OCI-LY1 (cell line): ENCODE results near the gene ZFPM1.

Experiments
- H2AFZ ChIP-seq: fragments of 200-600 bp; sonication (generic), shearing (Covaris generic); 2 replicates; pipeline ENCODE4 v1.6.0; 2014; ENCODE audit warnings: antibody characterized with exemption, mild to moderate bottlenecking, low read length
- H3F3A ChIP-seq: fragments of 200-600 bp; sonication (generic), shearing (Covaris generic); 2 replicates; pipeline ENCODE4 v1.6.0; 2014; ENCODE audit warnings: mild to moderate bottlenecking, antibody characterized with exemption, low read length, moderate library complexity; ENCODE audit not compliant: insufficient read depth
- H3K27ac ChIP-seq: fragments of 200-600 bp; sonication (generic); 2 replicates; pipeline ENCODE4 v1.5.1; 2014; ENCODE audit warnings: low read length, mixed run types, mild to moderate bottlenecking, low read depth; ENCODE audit not compliant: poor library complexity, severe bottlenecking
- H3K27me3 ChIP-seq: fragments of 200-600 bp; sonication (generic); 2 replicates; pipeline ENCODE4 v1.6.0; 2014; ENCODE audit warnings: antibody characterized with exemption, mild to moderate bottlenecking, low read length, moderate library complexity; ENCODE audit not compliant: insufficient read depth
- H3K36me3 ChIP-seq: fragments of 200-600 bp; sonication (generic); 2 replicates; pipeline ENCODE4 v1.6.1; 2014; ENCODE audit warnings: mild to moderate bottlenecking, antibody characterized with exemption, low read length, moderate library complexity, mixed read lengths; ENCODE audit not compliant: insufficient read depth
- H3K4me1 ChIP-seq: fragments of 200-600 bp; sonication (generic); 2 replicates; pipeline ENCODE4 v1.5.1; 2014; ENCODE audit warnings: mild to moderate bottlenecking, low read length, moderate library complexity; ENCODE audit not compliant: insufficient read depth, severe bottlenecking
- H3K4me2 ChIP-seq: fragments of 200-600 bp; sonication (generic), shearing (Covaris generic); 2 replicates; pipeline ENCODE4 v1.6.1; 2014; ENCODE audit warnings: low read length
- H3K4me3 ChIP-seq: fragments of 200-600 bp; sonication (generic); 2 replicates; pipeline ENCODE4 v1.5.1; 2014; ENCODE audit warnings: low read length, low read depth, mild to moderate bottlenecking, mixed read lengths; ENCODE audit not compliant: poor library complexity, severe bottlenecking
- H3K79me2 ChIP-seq: fragments of 200-600 bp; shearing (Covaris generic); 2 replicates; pipeline ENCODE4 v1.6.1; 2016; ENCODE audit warnings: mixed run types, low read length, mixed read lengths; ENCODE audit not compliant: insufficient read depth
- H3K9ac ChIP-seq: fragments of 200-600 bp; sonication (generic), shearing (Covaris generic); 2 replicates; pipeline ENCODE4 v1.6.1; 2014; ENCODE audit warnings: mild to moderate bottlenecking, low read length, mixed read lengths
- H3K9me2 ChIP-seq: fragments of 200-600 bp; sonication (generic), shearing (Covaris generic); 2 replicates; pipeline ENCODE4 v1.6.1; 2014; ENCODE audit warnings: low read depth, mild to moderate bottlenecking, low read length, mixed read lengths
- H3K9me3 ChIP-seq: fragments of 200-600 bp; shearing (Covaris generic); 2 replicates; pipeline ENCODE4 v1.6.1; 2014; ENCODE audit warnings: low read length, mixed read lengths
- H4K20me1 ChIP-seq: fragments of 200-600 bp; sonication (generic), shearing (Covaris generic); 2 replicates; pipeline ENCODE4 v1.6.0; 2016; ENCODE audit warnings: mild to moderate bottlenecking, low read length; ENCODE audit not compliant: insufficient read depth
- EZH2 ChIP-seq: fragments of 200-600 bp; sonication (generic), shearing (Covaris generic); IDR thresholded peaks from 2 replicates; pipeline ENCODE4 v1.8.0; 2017; ENCODE audit warnings: borderline replicate concordance, mixed run types, mild to moderate bottlenecking, antibody characterized with exemption, low read length, moderate library complexity, mixed read lengths
- TF ChIP-seq, protein P1 (sequence below): fragments of 200-600 bp; sonication (generic), shearing (Covaris generic); IDR thresholded peaks from 2 replicates; pipeline ENCODE4 v1.5.1; 2017; ENCODE audit warnings: mild to moderate bottlenecking, antibody characterized with exemption, low read length, moderate library complexity, mixed read lengths

ZFPM1 gene

DNA sequence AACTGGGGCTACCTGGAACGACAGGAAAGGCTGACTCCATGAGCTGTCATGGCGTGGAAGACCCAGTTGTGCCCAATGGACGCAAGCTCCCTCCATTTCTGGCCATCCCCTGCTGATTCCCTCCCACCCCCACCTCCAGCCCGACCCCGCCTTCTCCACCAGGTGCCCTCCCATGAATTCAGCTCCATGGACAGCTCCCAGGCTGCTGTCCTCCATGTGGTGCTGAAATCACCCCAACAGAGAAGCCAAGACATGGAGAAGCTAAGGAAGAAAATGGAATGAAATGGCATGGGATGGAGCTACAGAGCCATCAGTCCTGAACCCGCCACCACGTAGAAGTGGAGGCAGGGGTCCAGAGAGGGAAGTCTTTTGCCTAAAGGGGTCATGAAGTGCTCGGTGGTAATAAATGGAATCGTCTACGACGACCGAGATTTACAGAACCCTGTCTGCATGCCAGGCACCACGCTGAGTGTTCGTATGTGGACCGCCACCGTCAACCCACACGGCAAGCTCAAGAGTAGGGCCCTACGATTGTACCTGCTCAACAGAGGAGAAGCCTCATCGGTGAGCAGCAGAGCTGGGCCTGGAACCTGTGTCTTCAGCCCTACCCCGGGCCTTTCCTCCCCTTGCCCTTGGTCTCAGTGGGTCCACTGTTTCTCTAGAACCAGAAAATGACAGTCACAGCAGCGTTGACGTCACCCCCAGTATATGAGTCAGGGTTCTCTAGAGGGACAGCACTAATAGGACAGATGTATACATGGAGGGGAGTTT, 107.8 kb downstream of the ZFPM1 start:
- Histone ChIP-seq H3K9me2 (no peaks in the 10 kb centered on the region), H3K27ac (no peak overlapping the region), H3K79me2 (no peaks in the 10 kb centered on the region), H2AFZ (no peak overlapping the region), H3F3A (no peaks in the 10 kb centered on the region), H3K4me2 (no peak overlapping the region), H3K4me1 (no peaks in the 10 kb centered on the region), H3K9me3 (no peaks in the 10 kb centered on the region), H3K27me3 (peaks cover 7% of the 10 kb centered on the region; the same call in 1 of the 2 replicates), H4K20me1 (no peaks in the 10 kb centered on the region), H3K4me3 (no peak overlapping the region), H3K9ac (no peak overlapping the region), H3K36me3 (no peaks in the 10 kb centered on the region; the same call in 1 of the 2 replicates)
- TF ChIP-seq, protein P1, sequence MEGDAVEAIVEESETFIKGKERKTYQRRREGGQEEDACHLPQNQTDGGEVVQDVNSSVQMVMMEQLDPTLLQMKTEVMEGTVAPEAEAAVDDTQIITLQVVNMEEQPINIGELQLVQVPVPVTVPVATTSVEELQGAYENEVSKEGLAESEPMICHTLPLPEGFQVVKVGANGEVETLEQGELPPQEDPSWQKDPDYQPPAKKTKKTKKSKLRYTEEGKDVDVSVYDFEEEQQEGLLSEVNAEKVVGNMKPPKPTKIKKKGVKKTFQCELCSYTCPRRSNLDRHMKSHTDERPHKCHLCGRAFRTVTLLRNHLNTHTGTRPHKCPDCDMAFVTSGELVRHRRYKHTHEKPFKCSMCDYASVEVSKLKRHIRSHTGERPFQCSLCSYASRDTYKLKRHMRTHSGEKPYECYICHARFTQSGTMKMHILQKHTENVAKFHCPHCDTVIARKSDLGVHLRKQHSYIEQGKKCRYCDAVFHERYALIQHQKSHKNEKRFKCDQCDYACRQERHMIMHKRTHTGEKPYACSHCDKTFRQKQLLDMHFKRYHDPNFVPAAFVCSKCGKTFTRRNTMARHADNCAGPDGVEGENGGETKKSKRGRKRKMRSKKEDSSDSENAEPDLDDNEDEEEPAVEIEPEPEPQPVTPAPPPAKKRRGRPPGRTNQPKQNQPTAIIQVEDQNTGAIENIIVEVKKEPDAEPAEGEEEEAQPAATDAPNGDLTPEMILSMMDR: no peak

DNA sequence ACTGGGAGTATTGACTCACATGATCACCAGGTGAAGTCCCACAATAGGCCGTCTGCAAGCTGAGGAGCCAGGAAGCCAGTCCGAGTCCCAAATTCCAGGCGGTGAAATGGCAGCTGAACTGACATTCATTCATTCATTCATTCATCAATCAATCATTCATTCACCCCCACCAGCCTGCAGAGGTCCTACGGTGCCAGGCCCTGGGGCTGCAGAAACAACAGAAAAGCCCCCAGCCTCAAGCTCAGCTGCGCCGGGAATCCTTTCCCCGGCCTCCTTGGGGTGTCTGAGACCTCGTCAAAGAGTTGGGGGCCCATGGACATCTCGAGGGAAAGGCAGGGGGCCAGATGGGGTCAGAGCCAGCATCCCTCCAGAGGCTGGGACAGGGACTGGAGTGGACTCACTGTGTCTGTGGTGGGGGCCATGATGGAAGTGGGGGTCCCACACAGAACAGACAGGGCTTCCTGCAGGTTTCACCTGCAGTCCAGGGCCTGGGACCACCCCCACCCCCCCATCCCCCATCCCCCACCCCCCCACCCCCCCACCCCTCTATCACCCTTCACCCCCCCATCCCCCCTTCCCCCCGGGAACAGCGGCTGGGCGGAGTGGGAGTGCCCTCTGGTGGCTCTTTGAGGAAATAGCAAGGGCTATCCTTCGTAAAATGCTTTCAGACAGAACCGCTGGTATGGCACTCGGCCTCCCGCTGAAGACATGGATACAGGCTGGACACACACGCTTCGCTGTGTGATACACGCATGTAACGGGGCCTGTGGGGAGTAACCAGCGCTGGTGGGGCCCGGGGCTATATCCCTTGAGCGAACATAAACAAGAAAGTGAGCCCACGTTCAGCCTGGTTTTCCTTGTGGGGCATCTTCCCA, 108.6 kb downstream of the ZFPM1 start:
- Histone ChIP-seq H3K27ac (no peak overlapping the region), H2AFZ (no peak overlapping the region), H3K4me3 (no peak overlapping the region), H3K9ac (no peak overlapping the region), H3K27me3 (0 out of 2 replicates have a peak, but pooled peaks cover 4% of the 10 kb centered on the region), H4K20me1 (no peaks in the 10 kb centered on the region), H3K79me2 (no peaks in the 10 kb centered on the region), H3K36me3 (no peaks in the 10 kb centered on the region; the same call in 1 of the 2 replicates), H3F3A (no peaks in the 10 kb centered on the region), H3K9me3 (no peaks in the 10 kb centered on the region), H3K9me2 (no peaks in the 10 kb centered on the region), H3K4me2 (no peak overlapping the region), H3K4me1 (no peaks in the 10 kb centered on the region)
- TF ChIP-seq, protein P1: peak; percentile 55
- TF ChIP-seq EZH2: no peak

DNA sequence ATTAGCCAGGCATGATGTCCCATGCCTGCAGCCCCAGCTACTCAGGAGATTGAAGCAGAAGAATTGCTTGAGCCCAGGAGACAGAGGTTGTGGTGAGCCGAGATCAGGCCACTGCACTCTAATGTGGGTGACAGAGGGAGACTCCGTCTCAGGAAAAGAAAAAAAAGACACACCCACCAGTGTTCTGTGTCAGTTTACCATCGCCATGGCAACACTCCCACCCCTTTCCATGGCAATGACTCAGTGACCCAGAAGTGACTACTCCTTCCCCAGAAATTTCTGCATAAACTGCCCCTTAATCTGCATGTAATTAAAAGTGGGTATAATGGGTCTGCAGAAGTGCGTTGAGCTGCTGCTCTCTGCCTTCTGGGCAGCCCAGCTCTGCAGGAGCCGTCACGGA, 113.1 kb downstream of the ZFPM1 start:
- no peak overlapping the region for H3K4me2 ChIP-seq
- peaks cover 12% of the 10 kb centered on the region for H3K4me1 ChIP-seq
- no peak overlapping the region for H3K9ac ChIP-seq
- no peaks in the 10 kb centered on the region for H3K9me2 ChIP-seq
- no peak overlapping the region for H2AFZ ChIP-seq
- H3K27ac ChIP-seq: no peak overlapping the region
- H3K79me2 ChIP-seq: peaks cover 7% of the 10 kb centered on the region
- H3K9me3 ChIP-seq: no peaks in the 10 kb centered on the region
- 0 out of 2 replicates have a peak, but pooled peaks cover 4% of the 10 kb centered on the region for H3K27me3 ChIP-seq
- no peak overlapping the region for H3K4me3 ChIP-seq
- no peaks in the 10 kb centered on the region for H3F3A ChIP-seq
- H3K36me3 ChIP-seq: no peaks in the 10 kb centered on the region; the same call in 1 of the 2 replicates
- H4K20me1 ChIP-seq: no peaks in the 10 kb centered on the region
- TF ChIP-seq, protein P1: no peak
- no peak for TF ChIP-seq EZH2
